Nephron (organoid): Measurements from ENCODE around the gene ZNF618.

Source experiments
- H3K27ac Mint-ChIP-seq, 3 experiments: 2 replicates each; pipeline ENCODE4 v1.8.0; 2020; ENCODE audit warnings: mixed read lengths in 3 of 3, mild to moderate bottlenecking in 2 of 3, moderate library complexity in 1 of 3
- H3K27me3 Mint-ChIP-seq: 2 replicates; pipeline ENCODE4 v1.8.0; 2021; ENCODE audit warnings: low read depth, mild to moderate bottlenecking, moderate library complexity, mixed read lengths
- H3K36me3 Mint-ChIP-seq: 2 replicates; pipeline ENCODE4 v1.8.0; 2020; ENCODE audit warnings: low read depth, mixed read lengths
- H3K4me1 Mint-ChIP-seq: 2 replicates; pipeline ENCODE4 v1.8.0; 2020; ENCODE audit warnings: mixed read lengths
- H3K4me3 Mint-ChIP-seq, 3 experiments: 2 replicates each; pipeline ENCODE4 v1.8.0; 2020; ENCODE audit warnings: mild to moderate bottlenecking in 3 of 3, mixed read lengths in 3 of 3, moderate library complexity in 2 of 3
- H3K9me3 Mint-ChIP-seq: 2 replicates; pipeline ENCODE4 v1.8.0; 2020; ENCODE audit warnings: mixed read lengths
- CTCF ChIP-seq, 3 experiments: fragments of 200-600 bp; sonication (generic); IDR thresholded peaks; one replicate each; pipeline ENCODE4 v1.5.0; 2021; ENCODE audit warnings: antibody characterized with exemption in 3 of 3; ENCODE audit not compliant: unreplicated experiment in 3 of 3

The ZNF618 gene

DNA sequence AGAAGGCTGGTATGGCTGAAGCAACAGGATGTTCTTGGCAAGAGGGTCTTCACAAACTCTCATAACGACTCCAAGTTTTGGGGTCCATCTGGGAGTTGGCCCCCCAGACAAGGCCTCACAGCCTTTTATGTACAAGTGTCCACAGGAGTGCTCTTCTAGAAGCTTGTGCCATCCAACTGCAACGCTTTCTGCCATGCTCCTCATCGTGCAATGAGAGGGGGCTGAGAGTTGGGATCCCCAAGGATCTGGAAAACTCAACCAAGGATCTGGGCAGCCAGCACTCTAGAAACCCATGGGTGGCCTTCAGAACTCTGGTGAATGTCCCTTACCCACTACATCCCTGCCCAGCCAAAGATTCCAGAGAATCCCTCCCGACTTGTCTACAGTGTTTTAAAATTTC lies 210.5 kb downstream of the ZNF618 start:
- Mint-ChIP-seq H3K4me3 (no peak overlapping the region), H3K27me3 (peaks cover 16% of the 10 kb centered on the region), H3K27ac (peak overlapping the region; percentile 2 to 49 (median 11)), H3K36me3 (no peaks in the 10 kb centered on the region), H3K9me3 (no peaks in the 10 kb centered on the region), H3K4me1 (peaks cover 31% of the 10 kb centered on the region)
- TF ChIP-seq CTCF (IDR thresholded peaks at IDR 0.05; ENCODE audit: unreplicated experiment in 3 of 3) = no peak

DNA sequence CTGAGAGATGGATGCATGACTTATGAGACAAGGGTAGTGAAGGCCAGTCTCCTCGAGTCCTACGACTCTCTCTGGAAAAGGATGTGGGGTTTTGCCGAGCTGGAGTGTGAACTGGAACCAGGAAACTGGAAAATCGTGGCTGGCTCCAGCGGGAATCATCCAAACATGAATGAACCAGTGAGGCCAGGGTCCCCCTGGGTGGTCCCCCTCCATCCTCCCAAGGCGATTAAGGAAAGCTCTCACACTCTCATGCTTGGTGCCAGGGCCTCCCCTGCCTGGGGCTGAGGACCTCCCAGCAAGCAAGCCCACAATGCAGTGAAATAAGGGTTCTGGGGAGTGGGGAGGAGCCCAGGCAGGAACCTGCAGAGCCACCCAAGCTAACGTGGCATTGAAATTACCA lies 211.6 kb downstream of the ZNF618 start:
- H3K27ac Mint-ChIP-seq = peak overlapping the region in 1 of 3 experiments; percentile 19
- H3K9me3 Mint-ChIP-seq = no peaks in the 10 kb centered on the region
- no peak for TF ChIP-seq CTCF (IDR thresholded peaks at IDR 0.05; ENCODE audit: unreplicated experiment in 3 of 3)
- peaks cover 25% of the 10 kb centered on the region for H3K4me1 Mint-ChIP-seq
- peaks cover 14% of the 10 kb centered on the region for H3K27me3 Mint-ChIP-seq
- no peak overlapping the region for H3K4me3 Mint-ChIP-seq
- H3K36me3 Mint-ChIP-seq = no peaks in the 10 kb centered on the region

- no peaks in the 10 kb centered on the region for H3K9me3 Mint-ChIP-seq
- H3K36me3 Mint-ChIP-seq = no peaks in the 10 kb centered on the region
- H3K27ac Mint-ChIP-seq = no peak overlapping the region
- H3K4me1 Mint-ChIP-seq = peaks cover 15% of the 10 kb centered on the region
- no peak for TF ChIP-seq CTCF (IDR thresholded peaks at IDR 0.05; ENCODE audit: unreplicated experiment in 3 of 3)
- H3K27me3 Mint-ChIP-seq = peaks cover 18% of the 10 kb centered on the region
- H3K4me3 Mint-ChIP-seq = no peak overlapping the region
Measured at GRCh38 chr9:114088571-114089170, 212.6 kb downstream of the ZNF618 start.

- Mint-ChIP-seq H3K36me3 (no peaks in the 10 kb centered on the region), H3K27ac (no peak overlapping the region), H3K4me3 (no peak overlapping the region), H3K9me3 (no peaks in the 10 kb centered on the region), H3K27me3 (peaks cover 18% of the 10 kb centered on the region), H3K4me1 (peaks cover 9% of the 10 kb centered on the region)
- TF ChIP-seq CTCF (IDR thresholded peaks at IDR 0.05; ENCODE audit: unreplicated experiment in 3 of 3) = no peak
Measured at GRCh38 chr9:114089206-114089840, 213.2 kb downstream of the ZNF618 start.

- Mint-ChIP-seq H3K36me3 (peaks cover 4% of the 10 kb centered on the region), H3K27me3 (peaks cover 18% of the 10 kb centered on the region), H3K27ac (no peak overlapping the region), H3K4me1 (peaks cover 3% of the 10 kb centered on the region), H3K4me3 (no peak overlapping the region), H3K9me3 (no peaks in the 10 kb centered on the region)
- no peak for TF ChIP-seq CTCF (IDR thresholded peaks at IDR 0.05; ENCODE audit: unreplicated experiment in 3 of 3)
Measured at GRCh38 chr9:114090798-114091197, 214.7 kb downstream of the ZNF618 start.

- Mint-ChIP-seq H3K27me3 (peaks cover 25% of the 10 kb centered on the region), H3K4me3 (no peak overlapping the region), H3K9me3 (no peaks in the 10 kb centered on the region), H3K27ac (no peak overlapping the region), H3K36me3 (peaks cover 8% of the 10 kb centered on the region), H3K4me1 (peaks cover 6% of the 10 kb centered on the region)
- no peak for TF ChIP-seq CTCF (IDR thresholded peaks at IDR 0.05; ENCODE audit: unreplicated experiment in 3 of 3)
Measured at GRCh38 chr9:114091711-114092110, 215.6 kb downstream of the ZNF618 start.
